ENCODE measurements around the gene CD52. TPM values are rescaled to one million over a fixed set of nuclear protein-coding genes. Genes with fewer than 3 reads are reported as not detected.

CD52 gene
- total and polyA plus RNA-seq, 2 of the 4 experiments (the other 2 are of a cell fraction): 1.6 TPM; not detected in 1

GRCh38 chr1:26336477-26337205, 18.9 kb downstream of the CD52 start:
- Histone ChIP-seq H4K91ac (ENCODE audit: insufficient read depth, low read depth, low read length) (no peak overlapping the region), H2AFZ (replicated peaks; ENCODE audit: low read length, poor library complexity) (peak overlapping the region; percentile 87), H4K8ac (ENCODE audit: low read depth in 2 of 2, low read length in 2 of 2) (no peak overlapping the region), H2BK5ac (ENCODE audit: low read depth, low read length, poor library complexity, severe bottlenecking) (no peak overlapping the region), H3K56ac (ENCODE audit: extremely low read depth, insufficient read depth, low read length) (no peak overlapping the region), H3K9me3 (ENCODE audit: control insufficient read depth, insufficient read depth, low read length) (no peaks in the 10 kb centered on the region), H2AK9ac (replicated peaks; ENCODE audit: low read depth, low read length, poor library complexity) (peak overlapping the region; percentile 42), H3K27ac (ENCODE audit: insufficient read depth, low read length) (no peak overlapping the region), H2AK5ac (ENCODE audit: low read depth, low read length) (no peak overlapping the region), H4K20me1 (ENCODE audit: insufficient read depth, low read length) (no peaks in the 10 kb centered on the region), H3K14ac (replicated peaks; ENCODE audit: low read depth, low read length) (no peak overlapping the region), H3K36me3 (ENCODE audit: control insufficient read depth, insufficient read depth, low read length) (no peaks in the 10 kb centered on the region), H3K79me1 (ENCODE audit: low read depth in 1 of 2, low read length in 2 of 2) (no peaks in the 10 kb centered on the region), H3K9me1 (ENCODE audit: insufficient read depth, low read length) (no peaks in the 10 kb centered on the region), H3K23ac (ENCODE audit: low read depth, low read length) (no peak overlapping the region), H2BK120ac (ENCODE audit: low read depth, low read length) (peak overlapping the region; percentile 15; the same call in 1 of the 2 replicates), H3K4me1 (ENCODE audit: control insufficient read depth, insufficient read depth, low read length) (peaks cover 4% of the 10 kb centered on the region; the same call in 1 of the 2 replicates), H3K27me3 (ENCODE audit: control insufficient read depth, insufficient read depth, low read length) (peaks cover 42% of the 10 kb centered on the region), H2BK15ac (ENCODE audit: low read depth, low read length) (no peak overlapping the region), H3K4me3 (ENCODE audit: insufficient read depth, low read depth, low read length) (peak overlapping the region; percentile 72), H3K18ac (ENCODE audit: low read depth, low read length) (no peak overlapping the region), H2BK20ac (ENCODE audit: low read depth, low read length) (no peak overlapping the region), H4K5ac (ENCODE audit: low read depth, low read length) (no peak overlapping the region), H3K4me2 (ENCODE audit: low read depth, low read length) (peak overlapping the region; percentile 99), H3K9ac (ENCODE audit: low read depth, low read length) (no peak overlapping the region), H3K4ac (ENCODE audit: low read depth, low read length) (no peak overlapping the region)
- ChIA-PET POLR2A (ENCODE audit: unreplicated experiment) (no interaction called here), CTCF (no interaction called here)
- TF ChIP-seq CTCF (conservative IDR thresholded peaks at IDR 0.05; ENCODE audit: low read depth, low read length): no peak
- no peak for TF ChIP-seq RFX5 (IDR thresholded peaks at IDR 0.05; ENCODE audit: low read depth, low read length)
- no peak for TF ChIP-seq NFE2L2 (IDR thresholded peaks at IDR 0.05; ENCODE audit: low read depth, low read length)
- TF ChIP-seq ELK1 (IDR thresholded peaks at IDR 0.05; ENCODE audit: borderline replicate concordance, low read depth, low read length): no peak
- TF ChIP-seq CEBPB (IDR thresholded peaks at IDR 0.05; ENCODE audit: low read depth, low read length): no peak
- TF ChIP-seq RAD21 (IDR thresholded peaks at IDR 0.05; ENCODE audit: low read length): no peak
- TF ChIP-seq RCOR1 (IDR thresholded peaks at IDR 0.05; ENCODE audit: insufficient replicate concordance, low read length): no peak
- no peak for TF ChIP-seq SMC3 (IDR thresholded peaks at IDR 0.05; ENCODE audit: low read depth, low read length)
- no peak for TF ChIP-seq MXI1 (IDR thresholded peaks at IDR 0.05; ENCODE audit: borderline replicate concordance, low read depth, low read length)
- no peak for TF ChIP-seq MAFK (IDR thresholded peaks at IDR 0.05; ENCODE audit: low read depth, low read length)
- TF ChIP-seq CHD1 (IDR thresholded peaks at IDR 0.05; ENCODE audit: low read depth, low read length): no peak
- no peak for TF ChIP-seq FOS (IDR thresholded peaks at IDR 0.05; ENCODE audit: low read depth, low read length)
- no peak for TF ChIP-seq USF2 (IDR thresholded peaks at IDR 0.05; ENCODE audit: low read depth, low read length)
- no peak for TF ChIP-seq POLR2A (IDR thresholded peaks at IDR 0.05; ENCODE audit: low read depth, low read length)
- TF ChIP-seq BHLHE40 (IDR thresholded peaks at IDR 0.05; ENCODE audit: low read depth, low read length): no peak
- no peak for TF ChIP-seq MAZ (IDR thresholded peaks at IDR 0.05; ENCODE audit: borderline replicate concordance, low read depth, low read length)
- dilution Hi-C loops (cut with HindIII; ENCODE audit: low sequenced_read_pairs, unreplicated experiment) (no loop called here), intact Hi-C loops (cut with micrococcal nuclease) (no loop called here), in situ Hi-C loops (cut with MboI; ENCODE audit: low sequenced_read_pairs) (no loop called here)
- BruUV-seq (replicated peaks): no TSS peak
- WGBS, 2 experiments (ENCODE audit: extremely low coverage in 2 of 2, insufficient read length in 1 of 2): 18% methylated on average over 16 of the region's 52 CpGs; no CpG with 5 or more reads in 1 of the 2 experiments
- ATAC-seq (ENCODE audit: low read depth): peak; percentile 64
- DNase-seq: no peak
